ENCODE data around the gene CYBA. TPM values are rescaled to one million over a fixed set of nuclear protein-coding genes. Genes with fewer than 3 reads are reported as not detected.
A peak's percentile ranks its signal among the peaks of the same experiment; 100 is the strongest.

The CYBA gene
- total RNA-seq, 4 donors from 2014 or later = 67.1 to 205 (median 98.7) TPM

GRCh38 chr16:88651989-88652761 lies 1.3 kb upstream of the CYBA start:
- WGBS, 2 donors = 73 to 93% methylated on average over 3 to 5 of the region's 29 CpGs
- Histone ChIP-seq H3K36me3 (peaks cover 0 to 56% (median 5%) of the 10 kb centered on the region in 3 donors), H3K9me3 (no peaks in the 10 kb centered on the region), H3K27me3 (no peaks in the 10 kb centered on the region), H3K4me3 (no peak overlapping the region), H3K4me1 (peaks cover 7 to 32% (median 21%) of the 10 kb centered on the region in 3 donors), H3K27ac (peak overlapping the region; percentile 78 to 91 (median 82))
- intact Hi-C loops (cut with DNase I) = no loop called here
- no peak for DNase-seq
- TF ChIP-seq CTCF (IDR thresholded peaks at IDR 0.05) (no peak), POLR2A (IDR thresholded peaks at IDR 0.05) (no peak)

GRCh38 chr16:88651276-88651988 lies 579 bp upstream of the CYBA start:
- peak overlapping the region; percentile 78 to 91 (median 82) for H3K27ac ChIP-seq
- peak overlapping the region; percentile 71 to 96 (median 72) for H3K4me3 ChIP-seq
- no peaks in the 10 kb centered on the region for H3K9me3 ChIP-seq
- 30 to 49% methylated on average over 10 to 15 of the region's 24 CpGs for WGBS, 2 donors
- TF ChIP-seq CTCF (IDR thresholded peaks at IDR 0.05) = peak in 1 of 6 experiments; percentile 14
- peak in 1 of 4 donors; percentile 37 for TF ChIP-seq POLR2A (IDR thresholded peaks at IDR 0.05)
- H3K4me1 ChIP-seq = peaks cover 7 to 32% (median 21%) of the 10 kb centered on the region in 3 donors
- peak; percentile 68 for DNase-seq
- peaks cover 0 to 49% (median 5%) of the 10 kb centered on the region in 3 donors for H3K36me3 ChIP-seq
- intact Hi-C loops (cut with DNase I) = no loop called here
- no peaks in the 10 kb centered on the region for H3K27me3 ChIP-seq

GRCh38 chr16:88649924-88650748 lies 717 bp downstream of the CYBA start:
- H3K27ac ChIP-seq = peak overlapping the region; percentile 78 to 91 (median 82)
- H3K4me1 ChIP-seq = peaks cover 7 to 32% (median 21%) of the 10 kb centered on the region in 3 donors
- intact Hi-C loops (cut with DNase I) = no loop called here
- no peaks in the 10 kb centered on the region for H3K9me3 ChIP-seq
- TF ChIP-seq POLR2A (IDR thresholded peaks at IDR 0.05) (no peak), CTCF (IDR thresholded peaks at IDR 0.05) (peak in 1 of 6 experiments; percentile 5)
- no peak for DNase-seq
- no peaks in the 10 kb centered on the region for H3K27me3 ChIP-seq
- peak overlapping the region; percentile 71 to 96 (median 72) for H3K4me3 ChIP-seq
- 41 to 68% methylated on average over 5 to 10 of the region's 37 CpGs for WGBS, 2 donors
- H3K36me3 ChIP-seq = peaks cover 0 to 47% (median 5%) of the 10 kb centered on the region in 3 donors

GRCh38 chr16:88649195-88649923 lies 1.5 kb downstream of the CYBA start:
- Histone ChIP-seq H3K4me1 (peaks cover 7 to 32% (median 21%) of the 10 kb centered on the region in 3 donors), H3K36me3 (peaks cover 0 to 40% (median 0%) of the 10 kb centered on the region in 3 donors), H3K4me3 (peak overlapping the region; percentile 71 to 96 (median 72)), H3K9me3 (no peaks in the 10 kb centered on the region), H3K27ac (peak overlapping the region in 3 of 4 donors; percentile 80 to 91 (median 83)), H3K27me3 (no peaks in the 10 kb centered on the region)
- 77 to 81% methylated on average over 7 to 10 of the region's 20 CpGs for WGBS, 2 donors
- TF ChIP-seq CTCF (IDR thresholded peaks at IDR 0.05) = no peak
- no peak for TF ChIP-seq POLR2A (IDR thresholded peaks at IDR 0.05)
- intact Hi-C loops (cut with DNase I) = no loop called here
- no peak for DNase-seq
